Spleen (tissue), 11 donors: ENCODE data around the gene RABL6. TPM values are rescaled to one million over a fixed set of nuclear protein-coding genes. Genes with fewer than 3 reads are reported as not detected.

ENCODE experiments used
- DNase-seq: peaks from one replicate; pipeline ENCODE4 v3.0.0-alpha.2; 2020
- H3K27ac ChIP-seq, 8 donors: fragments of 200-600 bp; sonication (generic) in 7 of 8; 1 replicate in 4 of 8; 2 replicates in 4 of 8; pipeline versions ENCODE4 v1.5.0 to v1.8.0; 2016 to 2021; ENCODE audit warnings: inconsistent platforms in 4 of 8, mild to moderate bottlenecking in 4 of 8, moderate library complexity in 1 of 8
- H3K27me3 ChIP-seq, 7 donors: fragments of 200-600 bp; sonication (generic) in 6 of 7; replicated peaks in 1 of 7; 1 replicate in 4 of 7; 2 replicates in 3 of 7; pipeline versions ENCODE4 v1.5.0 to v1.8.0; 2016 to 2021; ENCODE audit warnings: inconsistent platforms in 3 of 7, mild to moderate bottlenecking in 1 of 7
- H3K36me3 ChIP-seq, 6 donors: fragments of 200-600 bp; sonication (generic) in 5 of 6; 1 replicate in 4 of 6; 2 replicates in 2 of 6; pipeline versions ENCODE4 v1.5.0 to v1.8.0; 2016 to 2021; ENCODE audit warnings: inconsistent platforms in 2 of 6
- H3K4me1 ChIP-seq, 6 donors: fragments of 200-600 bp; sonication (generic) in 5 of 6; 1 replicate in 3 of 6; 2 replicates in 3 of 6; pipeline versions ENCODE4 v1.5.0 to v1.8.0; 2016 to 2021; ENCODE audit warnings: inconsistent platforms in 3 of 6
- H3K4me3 ChIP-seq, 8 donors: fragments of 200-600 bp; sonication (generic) in 7 of 8; 1 replicate in 4 of 8; 2 replicates in 4 of 8; pipeline versions ENCODE4 v1.5.0 to v1.8.0; 2016 to 2021; ENCODE audit warnings: inconsistent platforms in 4 of 8, mild to moderate bottlenecking in 4 of 8, moderate library complexity in 2 of 8
- H3K9me3 ChIP-seq, 8 donors: fragments of 200-600 bp; sonication (generic) in 7 of 8; 1 replicate in 4 of 8; 2 replicates in 4 of 8; pipeline versions ENCODE4 v1.5.0 to v1.8.0; 2016 to 2021; ENCODE audit warnings: inconsistent platforms in 4 of 8
- POLR2A ChIP-seq, 3 donors: fragments of 450-650 bp; IDR thresholded peaks; one replicate each; pipeline ENCODE4 v1.5.1; 2017; ENCODE audit warnings: antibody characterized with exemption in 3 of 3, mild to moderate bottlenecking in 1 of 3
- POLR2AphosphoS5 ChIP-seq, 3 donors: sonication (generic); formaldehyde crosslinking; IDR thresholded peaks; one replicate each; pipeline ENCODE4 v1.5.1; 2017; ENCODE audit warnings: antibody characterized with exemption in 3 of 3
- WGBS, 5 donors: extraction: QIAGEN DNeasy Blood & Tissue Kit in 3 of 5; methylation state at CpG; one replicate each; pipeline versions ENCODE4 v1.1.5 to v1.1.7; 2013 to 2018; 5-methylcytosine and 5-hydroxymethylcytosine counted together
- intact Hi-C: fragments of 100-400 bp; cut with DNase I; formaldehyde crosslinking; loops from one replicate; pipeline ENCODE4 v1.15.0; 2023; ENCODE audit warnings: low total_unique reads
- polyA plus RNA-seq, 3 donors: library from polyadenylated mRNA; stranded (reverse); fragments of 200-250 nt; gene quantifications; one replicate each; pipeline ENCODE4 v1.2.1, GENCODE V29; 2013
- total RNA-seq, 7 donors: library from RNA; depleted of rRNA in 3 of 7; stranded (reverse); fragments of >200 nt in 3 of 7; fragmentation: NEBNext Ultra II Directional in 4 of 7; extraction: Animal tissue kit (Norgen Biotek cat#: 25700) in 4 of 7; gene quantifications; one replicate each; pipeline versions ENCODE4 v1.1.0 to v1.2.1, GENCODE V29; 2016 to 2021
- TF ChIP-seq, protein P1 (sequence below), 11 experiments: fragments of 200-600 bp in 7 of 11; fragments of 450-650 bp in 4 of 11; sonication (generic) in 4 of 11; IDR thresholded peaks in 8 of 11; conservative IDR thresholded peaks in 3 of 11; 1 replicate in 7 of 11; 2 replicates in 4 of 11; pipeline versions ENCODE4 v1.4.0 to v1.8.0; 2016 to 2021; ENCODE audit warnings: antibody characterized with exemption in 11 of 11, inconsistent platforms in 4 of 11, mild to moderate bottlenecking in 1 of 11
- donor health status: healthy with polysubstance abuse.
- donor health status: DM: no; HTN: no; CAD: no; lungs with moderate emphysema.
- donor health status: DM: no; HTN: no; CAD: no.
- donor health status: Bipolar disorder and iron deficiency.
- donor health status: healthy.
- donor health status: DM: no; HTN: no; CAD: no.
- donor health status: DM: yes; HTN: yes; CAD: no.

RABL6 gene
- total and polyA plus RNA-seq, 10 donors = 32.7 to 70.0 (median 55.7) TPM

DNA sequence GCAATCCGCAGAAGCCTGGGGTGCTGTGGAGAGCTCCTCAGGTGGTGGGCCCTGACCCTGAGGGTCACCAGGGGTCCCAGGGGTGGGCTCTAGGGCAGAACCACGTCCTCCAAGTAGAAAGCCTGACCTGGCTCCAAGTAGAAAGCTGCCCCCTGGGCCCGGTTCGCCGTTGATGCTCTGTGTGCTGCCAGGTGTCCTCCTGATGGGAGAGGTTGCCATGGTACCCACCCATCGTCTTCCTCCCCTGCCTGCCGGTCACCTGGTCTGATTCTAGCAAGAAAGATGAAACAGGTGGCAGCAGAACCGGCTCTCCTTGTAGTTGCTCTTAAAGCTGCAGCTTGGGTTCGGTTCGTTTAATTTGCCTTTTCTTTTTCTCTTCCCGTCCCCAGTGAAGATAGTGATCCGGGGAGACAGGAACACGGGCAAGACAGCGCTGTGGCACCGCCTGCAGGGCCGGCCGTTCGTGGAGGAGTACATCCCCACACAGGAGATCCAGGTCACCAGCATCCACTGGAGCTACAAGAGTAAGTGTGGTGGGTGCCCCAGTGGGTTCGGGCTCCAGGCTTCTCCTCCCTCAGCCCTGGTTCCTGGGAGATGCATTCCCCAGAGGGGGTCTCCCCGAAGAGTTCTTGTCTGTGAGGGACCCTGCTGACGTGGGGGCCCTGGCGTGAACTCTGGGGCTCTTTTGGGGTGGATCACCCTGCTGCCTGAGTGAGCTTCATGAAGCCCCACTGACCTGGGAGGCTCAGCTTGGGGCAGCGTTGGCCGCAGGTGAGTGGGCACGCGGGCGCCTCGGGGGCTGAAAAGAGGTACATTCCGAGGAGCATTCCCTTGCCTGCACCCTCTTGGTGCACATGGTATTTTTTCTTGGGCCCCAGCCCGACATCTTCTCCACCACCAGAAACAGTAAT is 15.6 kb downstream of the RABL6 start:
- intact Hi-C loops = no loop called here
- Histone ChIP-seq H3K4me1 (peaks cover 0 to 24% (median 15%) of the 10 kb centered on the region in 6 donors), H3K27me3 (no peaks in the 10 kb centered on the region), H3K4me3 (no peak overlapping the region), H3K27ac (no peak overlapping the region), H3K9me3 (no peaks in the 10 kb centered on the region), H3K36me3 (peaks cover 0 to 60% (median 45%) of the 10 kb centered on the region in 6 donors)
- DNase-seq = no peak
- TF ChIP-seq, protein P1, sequence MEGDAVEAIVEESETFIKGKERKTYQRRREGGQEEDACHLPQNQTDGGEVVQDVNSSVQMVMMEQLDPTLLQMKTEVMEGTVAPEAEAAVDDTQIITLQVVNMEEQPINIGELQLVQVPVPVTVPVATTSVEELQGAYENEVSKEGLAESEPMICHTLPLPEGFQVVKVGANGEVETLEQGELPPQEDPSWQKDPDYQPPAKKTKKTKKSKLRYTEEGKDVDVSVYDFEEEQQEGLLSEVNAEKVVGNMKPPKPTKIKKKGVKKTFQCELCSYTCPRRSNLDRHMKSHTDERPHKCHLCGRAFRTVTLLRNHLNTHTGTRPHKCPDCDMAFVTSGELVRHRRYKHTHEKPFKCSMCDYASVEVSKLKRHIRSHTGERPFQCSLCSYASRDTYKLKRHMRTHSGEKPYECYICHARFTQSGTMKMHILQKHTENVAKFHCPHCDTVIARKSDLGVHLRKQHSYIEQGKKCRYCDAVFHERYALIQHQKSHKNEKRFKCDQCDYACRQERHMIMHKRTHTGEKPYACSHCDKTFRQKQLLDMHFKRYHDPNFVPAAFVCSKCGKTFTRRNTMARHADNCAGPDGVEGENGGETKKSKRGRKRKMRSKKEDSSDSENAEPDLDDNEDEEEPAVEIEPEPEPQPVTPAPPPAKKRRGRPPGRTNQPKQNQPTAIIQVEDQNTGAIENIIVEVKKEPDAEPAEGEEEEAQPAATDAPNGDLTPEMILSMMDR (IDR thresholded peaks at IDR 0.05 in 8 of 11, conservative IDR thresholded peaks at IDR 0.05 in 3 of 11) = no peak
- TF ChIP-seq POLR2AphosphoS5 (IDR thresholded peaks at IDR 0.05) = no peak
- TF ChIP-seq POLR2A (IDR thresholded peaks at IDR 0.05) = no peak
- 88 to 96% (median 92%) methylated on average over 26 to 30 of the region's 30 CpGs for WGBS, 5 donors

GRCh38 chr9:136824496-136825225 is 16.9 kb downstream of the RABL6 start:
- TF ChIP-seq POLR2A (IDR thresholded peaks at IDR 0.05) (no peak), POLR2AphosphoS5 (IDR thresholded peaks at IDR 0.05) (no peak)
- Histone ChIP-seq H3K27me3 (no peaks in the 10 kb centered on the region), H3K27ac (no peak overlapping the region), H3K4me1 (peaks cover 0 to 24% (median 15%) of the 10 kb centered on the region in 6 donors), H3K9me3 (no peaks in the 10 kb centered on the region), H3K4me3 (no peak overlapping the region), H3K36me3 (peaks cover 0 to 67% (median 58%) of the 10 kb centered on the region in 6 donors)
- intact Hi-C loops = no loop called here
- no peak for DNase-seq
- WGBS, 5 donors = 89 to 97% (median 91%) methylated on average over 18 to 21 of the region's 21 CpGs

DNA sequence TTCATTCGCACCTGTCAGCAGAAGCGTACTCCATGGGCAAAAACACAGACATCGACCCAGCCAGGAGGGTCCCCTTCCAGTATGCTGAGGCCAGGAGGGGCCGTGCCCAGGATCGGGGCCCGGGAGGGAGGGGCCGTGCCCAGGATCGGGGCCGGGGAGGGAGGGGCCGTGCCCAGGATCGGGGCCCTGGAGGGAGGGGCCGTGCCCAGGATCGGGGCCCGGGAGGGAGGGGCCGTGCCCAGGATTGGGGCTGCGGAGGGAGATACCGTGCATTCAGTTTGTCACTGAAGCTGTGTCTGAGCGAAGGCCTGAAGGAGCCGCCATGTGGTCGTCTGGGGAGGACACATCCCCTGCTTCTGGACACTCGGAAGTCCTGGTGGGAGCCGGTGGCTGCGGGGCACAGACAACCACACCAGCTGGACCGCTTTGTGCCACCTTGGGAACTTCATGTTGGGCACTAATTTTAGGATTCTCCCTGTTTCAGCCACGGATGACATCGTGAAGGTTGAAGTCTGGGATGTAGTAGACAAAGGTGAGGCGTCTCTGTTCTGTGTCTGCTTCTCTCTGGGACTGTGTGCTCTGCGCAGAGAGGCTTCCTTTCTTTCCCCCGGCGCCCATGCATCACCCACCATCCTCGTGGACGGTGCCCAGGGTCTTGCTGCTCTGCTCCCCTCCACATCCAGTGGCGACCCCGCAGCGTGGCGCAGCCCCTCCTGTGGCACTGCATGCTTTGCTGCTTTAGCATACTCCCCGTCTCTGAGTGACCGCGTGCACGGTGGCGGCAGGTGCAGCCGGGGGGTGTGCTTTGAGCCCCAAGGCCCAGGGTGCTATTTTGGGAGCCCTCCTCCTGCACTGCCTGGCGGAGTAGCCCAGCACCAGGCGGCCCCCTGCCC is 17.8 kb downstream of the RABL6 start:
- H3K27me3 ChIP-seq = no peaks in the 10 kb centered on the region
- no peaks in the 10 kb centered on the region for H3K9me3 ChIP-seq
- 92 to 94% (median 94%) methylated on average over 39 to 44 of the region's 44 CpGs for WGBS, 5 donors
- H3K36me3 ChIP-seq = peaks cover 0 to 76% (median 67%) of the 10 kb centered on the region in 6 donors
- DNase-seq = no peak
- intact Hi-C loops = no loop called here
- TF ChIP-seq, protein P1 (IDR thresholded peaks at IDR 0.05 in 8 of 11, conservative IDR thresholded peaks at IDR 0.05 in 3 of 11) = no peak
- peak in 1 of 3 donors; percentile 25 for TF ChIP-seq POLR2AphosphoS5 (IDR thresholded peaks at IDR 0.05)
- no peak overlapping the region for H3K4me3 ChIP-seq
- H3K27ac ChIP-seq = no peak overlapping the region
- H3K4me1 ChIP-seq = peaks cover 0 to 21% (median 13%) of the 10 kb centered on the region in 6 donors

- TF ChIP-seq, protein P1 (IDR thresholded peaks at IDR 0.05 in 8 of 11, conservative IDR thresholded peaks at IDR 0.05 in 3 of 11) = no peak
- TF ChIP-seq POLR2AphosphoS5 (IDR thresholded peaks at IDR 0.05) = peak in 1 of 3 donors; percentile 25
- TF ChIP-seq POLR2A (IDR thresholded peaks at IDR 0.05) = no peak
- Histone ChIP-seq H3K36me3 (peaks cover 0 to 82% (median 72%) of the 10 kb centered on the region in 6 donors), H3K27ac (no peak overlapping the region), H3K9me3 (no peaks in the 10 kb centered on the region), H3K4me3 (no peak overlapping the region), H3K4me1 (peaks cover 0 to 20% (median 8%) of the 10 kb centered on the region in 6 donors), H3K27me3 (no peaks in the 10 kb centered on the region)
- no peak for DNase-seq
- intact Hi-C loops = no loop called here
- 87 to 97% (median 92%) methylated on average over 10 to 17 of the region's 17 CpGs; no CpG with 5 or more reads in 1 of the 5 donors for WGBS, 5 donors
Observed at GRCh38 chr9:136826188-136826541, 18.4 kb downstream of the RABL6 start.
